Measurements from ENCODE around the gene CHL1. TPM values are rescaled to one million over a fixed set of nuclear protein-coding genes. Genes with fewer than 3 reads are reported as not detected.

Gene CHL1
- total and polyA plus RNA-seq, 8 donors = 0.62 to 25.3 (median 10.5) TPM

- Histone ChIP-seq H3K36me3 (no peaks in the 10 kb centered on the region), H3K4me3 (no peak overlapping the region), H3K9me3 (no peaks in the 10 kb centered on the region), H3K27me3 (no peaks in the 10 kb centered on the region), H3K27ac (no peak overlapping the region), H3K4me1 (no peaks in the 10 kb centered on the region)
- intact Hi-C loops (cut with DNase I; ENCODE audit: low total_unique reads) = no loop called here
- 62 to 92% (median 88%) methylated on average over 2 of the region's 2 CpGs for WGBS, 5 donors
- DNase-seq = no peak
- TF ChIP-seq POLR2AphosphoS5 (IDR thresholded peaks at IDR 0.05) (no peak), EP300 (IDR thresholded peaks at IDR 0.05) (no peak), POLR2A (IDR thresholded peaks at IDR 0.05) (no peak)
- TF ChIP-seq, protein P1, sequence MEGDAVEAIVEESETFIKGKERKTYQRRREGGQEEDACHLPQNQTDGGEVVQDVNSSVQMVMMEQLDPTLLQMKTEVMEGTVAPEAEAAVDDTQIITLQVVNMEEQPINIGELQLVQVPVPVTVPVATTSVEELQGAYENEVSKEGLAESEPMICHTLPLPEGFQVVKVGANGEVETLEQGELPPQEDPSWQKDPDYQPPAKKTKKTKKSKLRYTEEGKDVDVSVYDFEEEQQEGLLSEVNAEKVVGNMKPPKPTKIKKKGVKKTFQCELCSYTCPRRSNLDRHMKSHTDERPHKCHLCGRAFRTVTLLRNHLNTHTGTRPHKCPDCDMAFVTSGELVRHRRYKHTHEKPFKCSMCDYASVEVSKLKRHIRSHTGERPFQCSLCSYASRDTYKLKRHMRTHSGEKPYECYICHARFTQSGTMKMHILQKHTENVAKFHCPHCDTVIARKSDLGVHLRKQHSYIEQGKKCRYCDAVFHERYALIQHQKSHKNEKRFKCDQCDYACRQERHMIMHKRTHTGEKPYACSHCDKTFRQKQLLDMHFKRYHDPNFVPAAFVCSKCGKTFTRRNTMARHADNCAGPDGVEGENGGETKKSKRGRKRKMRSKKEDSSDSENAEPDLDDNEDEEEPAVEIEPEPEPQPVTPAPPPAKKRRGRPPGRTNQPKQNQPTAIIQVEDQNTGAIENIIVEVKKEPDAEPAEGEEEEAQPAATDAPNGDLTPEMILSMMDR (IDR thresholded peaks at IDR 0.05) = no peak
These were observed 74.1 kb downstream of the CHL1 start for GRCh38 chr3:270688-271087.

DNA sequence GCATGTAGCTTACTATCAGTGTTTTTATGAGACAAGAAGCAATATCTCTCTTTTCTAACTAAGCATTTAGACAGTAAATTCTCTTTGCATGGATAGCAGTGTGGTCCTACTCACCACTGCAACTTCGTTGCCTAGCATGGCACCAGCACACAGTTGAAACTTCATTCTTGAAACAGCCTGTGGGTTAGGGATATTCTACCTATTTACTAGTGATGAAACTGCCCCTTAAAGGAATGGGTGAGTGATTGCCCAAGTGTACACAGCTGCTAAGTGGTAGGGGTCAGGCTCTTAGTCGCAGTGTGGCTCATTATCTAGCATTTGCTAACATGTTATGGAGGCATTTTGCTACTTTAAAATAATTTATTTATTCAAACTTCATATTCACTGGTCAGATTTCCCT lies 78.4 kb downstream of the CHL1 start:
- intact Hi-C loops (cut with DNase I; ENCODE audit: low total_unique reads) = no loop called here
- DNase-seq = no peak
- Histone ChIP-seq H3K4me3 (no peak overlapping the region), H3K9me3 (no peaks in the 10 kb centered on the region), H3K36me3 (no peaks in the 10 kb centered on the region), H3K27me3 (no peaks in the 10 kb centered on the region), H3K27ac (no peak overlapping the region), H3K4me1 (no peaks in the 10 kb centered on the region)
- no peak for TF ChIP-seq EP300 (IDR thresholded peaks at IDR 0.05)
- TF ChIP-seq, protein P1 (IDR thresholded peaks at IDR 0.05) = no peak
- TF ChIP-seq POLR2A (IDR thresholded peaks at IDR 0.05) = no peak
- TF ChIP-seq POLR2AphosphoS5 (IDR thresholded peaks at IDR 0.05) = no peak
- 28 to 65% (median 51%) methylated on average over 2 of the region's 2 CpGs for WGBS, 5 donors

- TF ChIP-seq, protein P1 (IDR thresholded peaks at IDR 0.05) = no peak
- TF ChIP-seq POLR2A (IDR thresholded peaks at IDR 0.05) (no peak), EP300 (IDR thresholded peaks at IDR 0.05) (no peak), POLR2AphosphoS5 (IDR thresholded peaks at IDR 0.05) (no peak)
- Histone ChIP-seq H3K4me1 (no peaks in the 10 kb centered on the region), H3K36me3 (no peaks in the 10 kb centered on the region), H3K4me3 (no peak overlapping the region), H3K9me3 (peaks cover 0 to 3% (median 0%) of the 10 kb centered on the region in 4 donors), H3K27me3 (no peaks in the 10 kb centered on the region), H3K27ac (no peak overlapping the region)
- DNase-seq = no peak
- 62 to 81% (median 71%) methylated on average over 1 of the region's 1 CpG for WGBS, 5 donors
- intact Hi-C loops (cut with DNase I; ENCODE audit: low total_unique reads) = no loop called here
These were observed 81.3 kb downstream of the CHL1 start for GRCh38 chr3:277873-278272.

DNA sequence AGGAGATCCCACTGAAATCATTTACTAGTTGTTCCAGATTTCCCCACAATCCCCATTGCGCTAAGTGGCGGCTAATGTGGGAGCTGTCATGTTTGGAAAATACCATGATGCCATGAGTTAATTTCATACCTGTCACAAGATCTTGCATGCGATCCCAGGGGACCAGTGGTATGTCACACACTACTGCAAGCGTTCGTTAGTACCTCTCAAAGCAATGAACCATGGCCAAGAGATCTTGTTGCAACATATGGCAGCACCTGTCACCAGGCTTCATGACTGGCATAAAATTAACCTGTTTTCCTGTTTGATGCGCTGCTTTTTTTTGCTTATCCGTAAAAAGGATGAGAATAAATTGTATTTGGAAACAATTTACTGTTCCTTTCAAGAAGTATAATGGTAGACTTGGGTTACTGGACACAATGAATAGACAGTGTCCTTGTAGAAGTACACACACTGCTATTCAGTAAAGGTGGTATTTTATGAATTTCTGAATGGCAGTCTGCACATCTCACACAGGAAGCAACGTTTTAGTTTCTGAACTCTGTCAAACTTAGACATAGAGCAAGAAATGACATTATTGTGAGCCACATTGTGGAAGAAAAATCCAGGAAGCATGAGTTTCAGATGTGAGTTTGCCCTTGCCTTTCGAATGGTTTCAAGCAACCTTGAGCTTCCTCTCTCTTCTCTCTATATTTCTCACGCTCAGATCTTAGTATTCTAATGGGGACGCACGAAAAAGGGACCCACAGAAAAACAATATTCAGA lies 81.9 kb downstream of the CHL1 start:
- Histone ChIP-seq H3K9me3 (peaks cover 0 to 3% (median 0%) of the 10 kb centered on the region in 4 donors), H3K4me3 (no peak overlapping the region), H3K27me3 (no peaks in the 10 kb centered on the region), H3K4me1 (no peaks in the 10 kb centered on the region), H3K36me3 (no peaks in the 10 kb centered on the region), H3K27ac (no peak overlapping the region)
- TF ChIP-seq EP300 (IDR thresholded peaks at IDR 0.05) (no peak), POLR2AphosphoS5 (IDR thresholded peaks at IDR 0.05) (no peak), POLR2A (IDR thresholded peaks at IDR 0.05) (no peak)
- TF ChIP-seq, protein P1 (IDR thresholded peaks at IDR 0.05) = no peak
- no peak for DNase-seq
- intact Hi-C loops (cut with DNase I; ENCODE audit: low total_unique reads) = no loop called here
- WGBS, 5 donors = 70 to 85% (median 77%) methylated on average over 12 of the region's 12 CpGs

Data from stomach (tissue), 9 donors.